Measurements from ENCODE around the gene COL4A1.

Gene COL4A1

DNA sequence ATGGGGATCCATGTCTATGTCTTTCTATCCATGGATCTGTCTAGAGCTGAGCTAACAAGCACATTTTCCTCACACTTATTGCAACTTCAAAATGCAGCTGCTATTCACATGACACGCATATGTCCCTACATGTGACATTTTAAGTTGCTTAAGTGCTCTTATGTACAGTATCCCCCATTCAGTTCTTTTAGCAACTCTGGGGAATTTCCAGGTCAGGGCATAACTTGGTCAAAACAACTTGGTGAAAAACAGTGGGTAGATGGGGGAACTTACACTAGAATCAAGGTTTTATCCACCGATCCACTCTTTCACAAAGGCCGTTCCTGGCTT lies 73.0 kb downstream of the COL4A1 start:
- no peak for DNase-seq

DNA sequence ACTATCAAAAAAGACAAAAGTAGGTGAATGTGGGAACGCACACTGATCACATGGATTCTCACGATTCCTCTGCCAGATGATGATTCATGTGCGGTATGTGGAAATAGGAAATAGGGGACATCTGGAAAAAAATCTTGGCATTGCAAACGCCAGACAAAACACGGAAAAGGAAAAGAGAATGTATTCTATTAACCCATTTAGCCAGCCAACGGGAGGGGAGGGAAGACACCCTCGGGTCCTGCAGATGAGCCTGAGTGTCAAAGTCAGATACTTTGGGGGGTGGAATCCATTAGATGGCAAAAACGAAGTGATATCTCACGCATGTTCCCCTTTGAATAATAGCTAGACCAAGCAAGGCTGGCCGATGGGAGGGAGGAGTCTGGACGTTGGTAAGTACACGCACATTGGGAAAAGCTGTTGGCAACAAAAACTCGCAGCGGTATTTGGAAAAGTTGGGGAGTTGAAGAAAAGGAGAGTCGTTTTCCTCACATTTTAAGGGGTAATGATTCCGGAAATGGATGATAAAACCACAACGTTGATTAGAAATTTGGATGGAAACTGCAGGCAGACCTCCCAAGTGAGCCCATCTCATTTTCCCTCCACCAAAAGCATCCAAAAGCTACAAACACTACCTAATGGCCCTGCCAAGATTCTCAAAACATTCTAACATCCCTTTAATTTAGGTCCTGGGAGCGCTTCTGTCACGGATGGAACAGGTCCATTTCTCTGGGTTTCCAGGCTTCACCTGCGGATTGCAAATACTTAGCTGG lies 73.6 kb downstream of the COL4A1 start:
- DNase-seq: no peak

DNA sequence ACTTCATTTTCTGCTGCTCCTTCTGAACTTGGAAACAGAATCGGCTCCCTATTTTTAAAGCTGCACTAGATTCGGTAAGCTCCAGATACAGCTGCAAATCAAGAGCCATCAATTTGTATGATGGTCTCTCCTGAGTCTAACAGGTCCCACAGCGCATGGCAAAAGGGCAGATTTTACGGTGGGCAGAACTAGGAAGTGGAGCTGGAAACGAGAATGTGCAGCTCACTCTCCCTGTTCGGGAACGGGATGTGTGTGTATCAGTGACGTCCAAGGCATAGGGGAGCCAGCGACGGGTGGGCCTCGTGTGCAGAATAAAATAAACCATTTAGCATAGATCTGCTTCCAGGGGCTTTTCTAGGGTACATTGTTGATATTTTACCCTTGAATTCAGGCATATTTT lies 74.2 kb downstream of the COL4A1 start:
- no peak for DNase-seq

DNA sequence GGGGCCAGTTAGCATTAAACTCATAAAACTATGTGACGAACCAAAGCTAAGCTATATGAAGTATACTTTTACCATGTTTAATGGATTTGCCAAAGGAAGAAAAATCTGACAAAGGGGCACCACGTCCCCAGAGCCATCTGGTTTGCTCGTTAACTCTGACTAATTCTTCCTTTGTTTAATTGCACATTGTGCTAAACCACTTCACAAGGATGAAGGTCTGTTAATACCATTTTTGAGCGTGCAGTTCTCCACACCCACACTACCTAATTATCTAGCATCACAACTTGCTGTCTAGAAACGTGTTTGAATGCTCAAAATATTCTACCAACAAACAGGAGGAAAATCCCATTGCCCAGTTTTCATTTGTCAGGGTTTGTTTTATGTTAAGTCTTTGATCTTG lies 74.8 kb downstream of the COL4A1 start:
- no peak for DNase-seq

DNA sequence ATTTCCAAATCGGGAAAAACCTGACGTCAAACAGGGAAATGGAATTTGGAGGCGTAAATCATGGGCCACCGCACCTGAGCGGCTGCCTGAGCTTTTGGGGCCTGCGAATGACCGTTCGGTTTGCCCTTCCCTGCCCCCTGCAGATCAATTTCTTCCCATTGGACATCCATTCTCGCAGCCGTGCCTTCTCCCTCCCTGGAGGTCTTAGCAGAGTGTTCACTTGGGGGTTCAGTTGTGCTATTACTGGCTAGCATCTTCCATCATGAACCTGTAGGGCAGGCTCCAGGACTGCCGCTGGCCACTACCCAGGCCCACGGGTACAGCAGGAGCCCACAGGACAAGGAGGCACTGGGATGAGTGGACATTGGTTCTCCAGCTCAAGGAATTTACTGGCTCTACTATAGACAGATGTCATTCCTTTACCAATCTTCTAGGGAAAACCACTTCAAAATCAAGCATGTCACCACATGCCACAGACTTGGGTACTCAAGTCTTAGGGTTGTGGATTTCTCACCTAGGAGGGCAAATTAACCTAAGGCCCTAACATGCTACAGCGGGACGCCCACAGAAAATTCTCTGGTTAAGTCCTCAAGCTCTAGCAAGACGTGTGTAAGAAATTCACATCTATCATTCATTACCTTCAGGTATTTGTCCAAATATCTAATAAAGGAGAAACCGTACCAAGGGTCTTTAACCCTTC lies 75.5 kb downstream of the COL4A1 start:
- no peak for DNase-seq

DNA sequence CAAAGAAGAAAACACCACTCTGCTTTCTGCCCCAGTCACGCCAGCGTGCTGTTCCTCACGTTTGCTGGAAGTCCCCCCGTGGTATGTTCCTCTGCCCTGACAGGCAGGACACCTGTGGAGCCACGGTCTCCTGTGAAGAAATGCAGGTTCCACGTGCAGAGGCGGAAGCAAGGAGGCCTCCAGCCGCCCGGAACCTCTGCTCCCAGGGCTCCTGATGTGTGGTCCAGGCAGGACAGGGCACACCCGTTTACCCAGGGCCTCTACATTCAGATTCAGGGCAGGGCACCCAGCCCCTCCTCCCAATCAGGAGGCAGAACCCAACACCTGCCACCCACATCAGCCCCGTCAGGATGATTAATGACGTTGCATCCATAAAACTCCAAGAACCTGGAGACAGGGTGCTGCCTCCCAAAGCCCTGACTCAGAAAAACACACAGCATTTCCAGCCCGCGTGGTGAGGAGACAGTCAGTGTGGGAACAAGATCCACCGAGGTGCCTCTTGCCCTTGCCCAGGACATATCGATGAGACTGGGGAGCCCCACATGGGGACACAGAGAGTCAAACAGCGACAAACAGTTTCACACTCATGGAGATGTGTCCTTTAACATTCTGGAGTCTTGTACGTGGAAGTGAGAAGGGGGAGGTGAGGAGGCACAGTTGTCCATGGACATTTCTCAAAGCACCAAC lies 76.2 kb downstream of the COL4A1 start:
- DNase-seq: no peak

DNA sequence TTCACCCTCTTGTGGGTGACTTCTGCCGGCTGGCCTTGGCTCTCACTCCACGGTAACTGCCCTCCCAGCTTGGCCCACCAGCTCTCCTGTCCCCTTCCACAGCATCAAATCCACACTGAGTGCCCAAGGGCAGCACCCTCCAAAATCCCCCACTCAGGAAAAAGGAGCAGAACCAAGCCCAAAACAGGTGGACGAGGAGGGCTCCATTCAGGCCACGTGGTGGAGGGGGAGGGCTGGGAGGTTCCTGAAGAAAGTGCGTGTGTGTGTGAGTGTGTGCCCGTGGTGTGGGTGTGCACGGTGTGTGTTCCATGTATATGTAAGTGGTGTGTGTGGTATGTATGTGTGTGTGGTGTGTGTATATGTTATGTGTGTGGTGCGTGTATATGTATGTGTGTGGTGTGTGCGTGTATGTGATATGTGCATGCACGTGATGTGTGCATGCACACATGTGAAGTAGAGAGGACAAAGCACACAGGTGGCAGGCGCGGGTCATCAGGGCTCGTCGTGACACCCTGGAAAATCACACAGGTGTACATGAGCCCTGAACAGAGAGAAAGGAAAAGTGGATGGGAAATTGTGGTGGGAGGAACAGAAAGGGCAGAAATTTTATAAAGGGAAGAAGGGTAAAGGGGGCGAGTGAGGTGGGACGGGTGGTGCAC lies 76.9 kb downstream of the COL4A1 start:
- no peak for DNase-seq

DNA sequence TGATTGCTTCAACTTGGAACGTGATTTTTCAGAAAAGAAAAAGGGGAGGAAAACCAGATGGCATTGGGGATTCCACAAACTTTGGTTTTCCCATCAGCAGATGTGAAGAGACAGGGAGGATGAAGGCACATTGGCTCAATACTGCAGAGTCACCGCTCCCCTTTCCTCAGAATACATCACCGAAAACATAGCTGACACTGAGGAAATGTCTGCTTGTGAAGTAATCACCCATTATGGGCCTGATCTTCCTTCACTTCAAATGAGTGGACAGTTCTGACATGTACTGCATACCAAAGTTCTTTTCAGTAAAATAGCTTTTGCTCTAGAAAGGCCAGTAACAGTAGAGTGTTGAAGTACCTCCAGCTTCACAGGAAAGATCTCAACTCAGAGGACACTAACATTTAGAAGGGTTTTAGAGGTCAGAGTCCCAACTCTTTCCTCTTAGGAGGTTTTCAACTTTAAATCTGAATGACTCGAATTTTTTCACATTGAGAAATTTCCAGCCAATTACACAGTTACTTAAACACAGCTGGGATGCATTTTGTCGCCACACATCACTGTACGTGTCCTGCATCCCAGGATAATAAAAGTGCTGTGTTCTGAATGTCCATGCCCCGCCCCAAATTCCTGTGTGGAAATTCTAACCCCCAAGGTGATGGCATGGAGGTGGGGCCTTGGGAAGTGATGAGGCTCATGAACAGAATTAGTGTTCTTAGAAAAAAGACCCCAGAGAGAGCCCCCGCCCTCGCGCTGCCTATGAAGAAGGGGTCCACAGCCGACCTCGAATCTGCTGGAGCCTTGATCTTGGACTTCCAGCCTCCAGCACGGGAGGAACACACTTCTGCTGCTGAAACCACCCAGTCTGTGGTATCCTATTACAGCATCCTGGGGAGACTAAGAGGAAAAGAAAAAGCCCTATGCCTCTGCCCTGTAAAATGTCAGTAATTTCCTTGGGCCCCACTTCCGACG lies 77.7 kb downstream of the COL4A1 start:
- DNase-seq: no peak

DNA sequence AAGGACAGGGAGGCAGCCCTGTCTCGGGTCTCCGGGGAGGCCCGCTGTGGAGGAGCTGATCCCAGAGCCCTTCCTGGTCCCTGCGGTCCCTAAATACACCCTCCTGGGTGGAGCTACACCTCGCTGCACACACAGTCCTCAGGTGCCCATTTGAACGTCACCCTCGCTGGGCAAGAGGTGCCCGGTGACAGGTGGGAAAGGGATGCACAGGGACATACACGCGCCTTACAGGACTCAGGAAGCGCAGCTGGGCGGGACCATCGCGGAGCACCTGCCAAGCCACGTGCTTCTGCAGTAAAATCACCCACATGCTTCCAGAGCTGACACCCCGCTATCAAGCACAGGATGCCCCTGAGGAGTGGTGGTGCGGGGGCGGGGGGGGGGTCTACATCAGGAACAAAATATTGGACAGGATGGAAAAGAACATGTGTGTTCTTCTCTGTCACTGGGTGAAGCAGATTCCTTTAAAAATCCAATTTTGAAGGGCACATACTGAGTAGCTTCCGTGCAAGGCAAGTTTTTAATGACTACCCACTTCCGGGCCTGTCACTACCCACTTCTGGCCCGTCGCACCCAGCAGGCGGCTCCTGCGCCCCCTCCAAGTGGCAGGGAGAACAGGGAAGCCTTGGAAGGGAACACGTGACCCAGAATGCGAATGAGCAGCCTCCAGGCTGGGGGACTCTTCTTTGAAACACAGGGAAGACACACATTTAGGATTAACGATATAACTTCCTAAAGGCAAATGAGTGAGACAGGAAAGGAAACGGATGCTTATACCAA lies 78.9 kb downstream of the COL4A1 start:
- DNase-seq: no peak

DNA sequence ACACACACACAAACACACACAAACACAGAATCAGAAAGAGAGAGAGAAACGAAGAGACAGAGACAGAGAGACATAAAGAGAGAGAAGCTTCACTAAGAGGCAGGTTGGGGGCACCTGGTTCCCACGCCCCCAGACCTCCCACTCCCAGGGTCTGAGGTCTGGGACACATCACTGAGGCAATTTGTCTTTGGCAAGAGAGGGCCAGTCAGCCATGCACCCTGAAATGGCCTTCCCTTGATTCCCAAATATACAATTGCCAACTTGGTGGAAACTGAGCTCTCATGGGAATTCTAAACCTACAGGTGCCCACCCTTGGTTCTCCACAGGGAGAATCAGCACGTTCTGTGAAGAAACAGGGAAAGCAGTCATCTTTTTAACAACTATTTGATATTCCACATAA lies 79.5 kb downstream of the COL4A1 start:
- no peak for DNase-seq

DNA sequence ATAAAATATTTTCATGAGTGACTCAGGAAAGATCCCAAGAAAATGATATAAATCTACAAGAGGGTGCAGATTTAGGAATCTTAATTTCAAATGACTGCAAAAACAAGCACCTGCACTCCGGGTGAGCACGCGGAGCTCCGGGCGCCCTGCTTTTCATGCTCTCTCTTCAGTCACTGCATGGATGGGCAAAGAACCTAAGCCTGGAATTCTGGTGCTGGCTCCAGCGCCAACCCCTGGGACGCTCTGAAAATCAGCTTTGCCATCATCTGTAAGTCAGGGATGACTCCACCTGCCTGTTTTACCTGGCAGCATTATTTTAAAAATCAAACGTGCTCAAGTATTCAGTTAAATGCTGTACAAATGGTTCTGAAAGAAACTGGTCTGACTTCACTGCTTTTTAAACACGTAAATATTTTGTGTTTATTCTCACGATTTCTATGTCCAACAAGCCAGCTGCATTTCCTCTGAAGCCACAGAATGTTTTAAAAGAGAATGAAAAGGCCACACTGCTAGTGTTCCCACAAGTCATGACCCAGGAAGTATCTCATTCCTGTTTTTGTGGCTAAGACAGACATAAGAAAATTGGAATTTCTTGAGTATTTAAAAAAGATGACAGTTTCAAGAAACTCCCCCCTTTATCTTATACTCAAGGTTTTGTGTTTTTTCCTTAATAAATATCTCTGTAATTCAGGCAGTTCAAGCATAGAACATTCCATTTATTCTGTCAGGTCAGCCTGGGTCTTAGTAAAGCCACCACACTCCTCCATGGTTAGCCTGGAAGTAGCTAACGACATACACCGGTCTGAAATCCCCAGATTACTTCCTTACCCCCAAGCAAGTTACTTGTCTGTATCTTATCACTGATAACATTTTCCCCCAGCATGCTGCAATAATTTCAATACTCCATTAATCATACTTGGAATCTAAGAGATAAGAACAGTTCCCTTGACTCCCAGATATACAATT lies 81.1 kb downstream of the COL4A1 start:
- DNase-seq: no peak

DNA sequence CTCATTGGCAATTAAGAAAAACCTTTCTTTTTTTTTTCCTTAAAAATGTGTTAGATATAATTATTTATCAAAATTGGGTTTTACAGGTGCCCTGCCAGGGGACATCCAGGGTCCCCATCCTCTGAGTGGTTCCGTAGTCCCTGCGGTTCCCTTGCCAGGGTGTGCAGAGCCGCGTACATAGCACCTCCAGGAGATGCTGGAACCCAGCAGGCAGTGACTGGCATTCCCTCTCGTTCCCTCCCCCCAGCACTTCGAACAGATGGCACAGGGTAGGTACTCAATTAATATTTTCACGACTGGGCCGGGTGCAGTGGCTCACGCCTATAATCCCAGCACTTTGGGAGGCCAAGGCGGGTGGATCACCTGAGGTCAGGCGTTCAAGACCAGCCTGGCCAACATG lies 82.0 kb downstream of the COL4A1 start:
- DNase-seq: no peak

DNA sequence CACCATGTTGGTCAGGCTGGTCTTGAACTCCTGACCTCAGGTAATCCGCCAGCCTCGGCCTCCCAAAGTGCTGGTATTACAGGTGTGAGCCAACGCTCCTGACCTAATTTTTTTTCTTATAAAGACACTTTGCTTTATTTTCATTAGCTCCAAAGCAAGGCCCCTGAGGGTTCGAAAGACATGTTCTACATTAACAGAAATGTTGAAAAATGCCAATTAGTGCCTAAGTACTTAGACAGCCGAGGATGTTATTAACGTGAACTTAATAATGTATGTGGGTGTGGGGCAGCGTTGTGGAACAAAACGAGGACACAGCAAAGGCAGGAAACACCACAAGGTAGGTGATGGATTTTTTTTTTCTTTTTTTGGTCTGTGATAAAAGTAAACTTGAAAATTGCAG lies 82.4 kb downstream of the COL4A1 start:
- no peak for DNase-seq

DNA sequence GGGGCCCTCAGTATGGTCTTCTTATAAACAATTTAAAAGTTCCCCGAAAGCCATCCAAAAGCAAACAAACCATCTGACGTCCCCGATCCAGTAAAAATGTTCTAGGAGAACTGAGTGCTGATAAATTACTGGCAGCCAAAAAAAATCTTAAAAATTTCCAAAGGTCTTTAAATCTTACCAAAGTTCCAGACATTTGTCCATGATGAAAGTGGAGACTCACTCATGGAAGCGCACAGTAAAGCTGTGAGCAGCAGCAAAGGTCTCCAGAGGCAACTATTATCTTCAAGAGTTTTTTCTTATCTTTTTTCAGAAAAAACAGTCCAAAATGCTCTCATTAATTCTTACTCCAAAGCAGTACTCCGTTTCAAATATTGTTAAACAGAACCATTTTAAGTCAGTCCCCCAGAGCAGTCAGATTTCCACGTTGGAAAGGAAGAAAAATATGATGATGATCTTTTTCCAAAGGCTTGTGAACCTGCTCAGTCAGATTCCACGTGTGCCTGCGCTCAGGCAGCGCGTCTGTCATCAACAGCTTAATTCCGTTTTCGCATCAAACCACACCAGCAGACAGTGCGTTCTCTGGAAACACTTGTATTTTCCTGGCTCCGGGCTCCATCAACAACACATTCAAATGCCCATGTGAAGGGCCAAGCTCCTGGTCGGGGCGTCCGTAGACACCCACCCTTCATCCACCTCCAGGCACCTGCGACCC lies 85.4 kb downstream of the COL4A1 start:
- DNase-seq: peak; percentile 84

DNA sequence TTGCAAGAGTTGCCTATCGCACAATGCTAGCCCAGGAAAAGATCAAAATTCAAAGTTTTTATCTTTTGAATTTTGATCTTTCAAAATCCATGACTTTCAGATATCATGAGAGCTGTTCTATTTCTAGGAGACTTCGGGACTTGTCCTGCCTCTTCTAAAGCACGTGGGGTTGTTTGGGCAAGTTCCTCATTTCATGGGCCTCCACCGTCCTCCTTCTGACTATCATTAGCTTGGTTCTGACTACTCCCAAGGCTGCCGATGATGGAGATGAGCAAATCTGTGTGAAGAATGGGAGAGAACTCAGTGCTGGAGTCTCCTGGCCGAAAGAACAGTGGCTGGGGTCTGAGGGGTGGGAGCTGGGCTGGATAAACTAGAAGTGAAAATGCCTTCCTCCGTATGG lies 86.5 kb downstream of the COL4A1 start:
- no peak for DNase-seq

DNA sequence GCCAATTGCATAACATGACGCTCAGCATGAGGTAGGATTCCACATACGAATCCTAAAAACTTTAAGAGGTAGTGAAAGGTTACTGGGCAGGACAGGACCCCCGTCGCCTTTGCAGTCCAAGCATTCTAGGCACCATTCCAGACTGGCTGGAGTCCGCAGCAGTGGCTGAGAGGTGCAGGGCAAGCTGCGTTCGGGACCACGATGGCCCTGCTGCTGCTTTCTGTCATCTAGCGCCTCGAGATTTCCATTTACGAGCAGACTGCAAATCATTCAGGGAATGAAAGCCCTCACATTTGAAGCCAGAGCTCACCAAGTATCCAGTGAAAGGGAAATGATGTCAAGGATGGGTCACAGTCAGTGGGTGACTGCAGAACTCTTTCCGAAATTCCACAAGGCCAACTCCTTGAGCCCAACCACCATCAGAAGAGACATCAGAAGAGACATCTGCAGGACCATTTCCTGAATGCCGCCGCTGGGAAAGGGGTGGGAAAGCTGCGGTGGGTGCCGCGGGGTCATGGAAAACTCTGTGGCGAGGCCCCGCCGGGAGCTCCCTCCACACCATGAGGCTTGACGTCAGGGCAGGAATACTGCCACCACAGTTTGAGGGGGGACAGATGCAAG lies 88.3 kb downstream of the COL4A1 start:
- DNase-seq: no peak

DNA sequence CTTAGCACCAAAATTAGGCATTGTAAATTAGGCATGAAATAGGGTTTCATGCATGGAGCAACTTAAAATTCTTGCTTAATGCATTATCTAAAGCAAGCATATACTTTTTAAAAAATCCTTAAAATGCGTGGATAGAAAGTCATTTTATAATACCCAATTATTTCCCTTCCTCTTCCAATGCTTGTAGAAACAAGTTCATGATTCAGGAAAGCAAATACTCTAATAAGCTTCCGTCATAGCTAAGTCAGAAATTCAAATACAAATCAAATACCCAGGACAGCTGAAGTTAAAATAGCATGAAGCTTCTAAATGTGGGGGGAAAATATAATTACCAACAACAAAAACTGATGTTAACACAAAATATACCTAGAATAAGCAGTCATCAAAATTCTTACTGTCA lies 89.1 kb downstream of the COL4A1 start:
- no peak for DNase-seq

DNA sequence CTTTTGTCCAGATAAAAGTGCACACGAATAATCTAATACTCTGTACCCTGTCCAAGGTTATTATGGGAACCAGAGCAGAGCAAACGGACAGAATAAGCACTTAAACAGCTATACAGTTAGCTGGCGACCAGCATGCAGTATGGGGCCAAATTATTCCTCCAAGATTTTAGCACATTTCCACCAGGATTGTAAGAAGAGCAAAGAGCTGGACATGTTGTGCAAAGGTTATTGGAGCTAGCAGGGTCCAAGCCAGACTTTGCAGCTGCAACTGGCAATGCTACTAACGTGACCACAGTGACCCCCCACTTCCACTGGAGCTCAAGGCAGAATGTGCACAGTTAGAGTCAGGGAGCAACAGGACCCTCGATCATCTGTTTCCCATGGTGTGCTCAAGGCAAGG lies 89.9 kb downstream of the COL4A1 start:
- no peak for DNase-seq

DNA sequence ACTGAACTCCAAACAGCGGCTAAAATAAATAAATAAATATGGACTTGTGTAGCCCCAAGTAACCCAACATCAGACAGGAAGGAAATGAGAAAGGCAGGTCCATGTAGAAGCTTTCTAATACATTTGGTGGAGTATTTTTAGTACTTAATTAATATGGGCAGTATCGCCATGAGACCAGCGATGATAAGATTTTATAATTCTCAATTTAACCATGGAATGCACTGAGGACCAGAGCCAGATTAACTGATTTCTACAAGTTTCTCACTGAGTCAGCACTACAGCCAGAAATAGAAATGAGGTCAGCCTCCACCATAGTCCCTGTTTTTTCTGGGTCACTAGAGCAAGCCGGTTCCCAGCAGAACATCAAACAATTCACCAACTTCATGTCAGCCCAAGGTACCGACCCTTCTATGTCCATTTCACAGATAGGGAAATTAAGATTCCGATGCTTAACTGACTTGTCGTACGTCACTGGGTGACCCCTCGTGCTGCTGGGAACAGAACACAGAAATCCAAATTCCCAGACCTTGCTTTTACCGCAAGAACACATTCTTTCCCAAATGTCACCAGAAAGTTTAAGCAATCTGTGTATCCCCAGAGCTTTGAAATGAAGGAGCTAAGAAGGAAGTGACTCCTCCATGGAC lies 90.4 kb downstream of the COL4A1 start:
- DNase-seq: no peak

All from DMS79 (cell line).